HFFc6 (cell line): ENCODE data around the gene FUS. TPM values are rescaled to one million over a fixed set of nuclear protein-coding genes. Genes with fewer than 3 reads are reported as not detected.
A peak's percentile ranks its signal among the peaks of the same experiment; 100 is the strongest.
"Not testable (repeated sequence)": the region's sequence is repeated elsewhere in the genome, so short reads cannot be mapped to it uniquely, and the experiment has no call there.

Source experiments
- DNase-seq: peaks from one replicate; pipeline ENCODE4 v3.0.0-alpha.2; 2018
- H3K27ac Mint-ChIP-seq: 2 replicates; pipeline ENCODE4 v1.8.0; 2020; ENCODE audit warnings: mild to moderate bottlenecking, mixed read lengths
- H3K27me3 Mint-ChIP-seq: 2 replicates; pipeline ENCODE4 v1.8.0; 2021; ENCODE audit warnings: mild to moderate bottlenecking, moderate library complexity, mixed read lengths; ENCODE audit not compliant: insufficient read depth
- H3K36me3 Mint-ChIP-seq: 2 replicates; pipeline ENCODE4 v1.8.0; 2021; ENCODE audit warnings: low read depth, mixed read lengths
- H3K4me1 Mint-ChIP-seq: 2 replicates; pipeline ENCODE4 v1.8.0; 2020; ENCODE audit warnings: low read depth, mixed read lengths
- H3K4me3 Mint-ChIP-seq: 2 replicates; pipeline ENCODE4 v1.8.0; 2020; ENCODE audit warnings: mild to moderate bottlenecking, moderate library complexity, mixed read lengths
- H3K9me3 Mint-ChIP-seq: 2 replicates; pipeline ENCODE4 v1.8.0; 2020; ENCODE audit warnings: mild to moderate bottlenecking, mixed read lengths
- CTCF ChIP-seq: fragments of 200-600 bp; sonication (generic); IDR thresholded peaks from 2 replicates; pipeline ENCODE4 v1.5.0; 2021; ENCODE audit warnings: antibody characterized with exemption, mild to moderate bottlenecking
- total RNA-seq, 6 experiments: library from RNA; stranded (reverse); fragmentation: NEBNext Ultra II Directional; extraction: Animal tissue kit (Norgen Biotek cat#: 25700); gene quantifications; 2 replicates in 1 of 6; 3 replicates in 5 of 6; pipeline ENCODE4 v1.2.3, GENCODE V29; 2021

The FUS gene
- total RNA-seq, 6 experiments from 2014 or later: 275 to 504 (median 422) TPM

GRCh38 chr16:31143011-31143693 is 36.8 kb upstream of the FUS start:
- TF ChIP-seq CTCF: no peak
- H3K36me3 Mint-ChIP-seq: no peaks in the 10 kb centered on the region
- H3K27ac Mint-ChIP-seq: no peak overlapping the region
- H3K27me3 Mint-ChIP-seq: peaks cover 12% of the 10 kb centered on the region
- peaks cover 25% of the 10 kb centered on the region for H3K4me1 Mint-ChIP-seq
- no peaks in the 10 kb centered on the region for H3K9me3 Mint-ChIP-seq
- DNase-seq: no peak
- H3K4me3 Mint-ChIP-seq: peak overlapping the region; percentile 42; the same call in 1 of the 2 replicates

- Mint-ChIP-seq H3K27me3 (peaks cover 13% of the 10 kb centered on the region), H3K27ac (no peak overlapping the region), H3K36me3 (no peaks in the 10 kb centered on the region), H3K4me1 (peaks cover 20% of the 10 kb centered on the region), H3K4me3 (peak overlapping the region; percentile 42), H3K9me3 (no peaks in the 10 kb centered on the region)
- peak; percentile 35 for TF ChIP-seq CTCF
- DNase-seq: no peak
Measured at GRCh38 chr16:31143694-31144148, 36.2 kb upstream of the FUS start.

GRCh38 chr16:31144418-31144817 is 35.5 kb upstream of the FUS start:
- H3K4me3 Mint-ChIP-seq, H3K27ac Mint-ChIP-seq, H3K36me3 Mint-ChIP-seq, H3K9me3 Mint-ChIP-seq: not testable (repeated sequence)
- H3K27me3 Mint-ChIP-seq: peaks cover 17% of the 10 kb centered on the region
- H3K4me1 Mint-ChIP-seq: peaks cover 15% of the 10 kb centered on the region
- DNase-seq: peak; percentile 15

- peaks cover 15% of the 10 kb centered on the region for H3K4me1 Mint-ChIP-seq
- no peaks in the 10 kb centered on the region for H3K9me3 Mint-ChIP-seq
- DNase-seq: no peak
- H3K27me3 Mint-ChIP-seq: peaks cover 20% of the 10 kb centered on the region
- no peak overlapping the region for H3K27ac Mint-ChIP-seq
- no peak for TF ChIP-seq CTCF
- H3K36me3 Mint-ChIP-seq: no peaks in the 10 kb centered on the region
- H3K4me3 Mint-ChIP-seq: no peak overlapping the region
Measured at GRCh38 chr16:31145398-31145990, 34.4 kb upstream of the FUS start.

- TF ChIP-seq CTCF: no peak
- Mint-ChIP-seq H3K4me3 (no peak overlapping the region), H3K9me3 (no peaks in the 10 kb centered on the region), H3K27me3 (peaks cover 21% of the 10 kb centered on the region), H3K4me1 (no peaks in the 10 kb centered on the region), H3K27ac (no peak overlapping the region), H3K36me3 (no peaks in the 10 kb centered on the region)
- DNase-seq: no peak
Measured at GRCh38 chr16:31147574-31147973, 32.4 kb upstream of the FUS start.

GRCh38 chr16:31148281-31148728 is 31.6 kb upstream of the FUS start:
- DNase-seq: no peak
- Mint-ChIP-seq H3K4me1 (no peaks in the 10 kb centered on the region), H3K9me3 (no peaks in the 10 kb centered on the region), H3K4me3 (no peak overlapping the region), H3K27ac (no peak overlapping the region), H3K36me3 (no peaks in the 10 kb centered on the region), H3K27me3 (peaks cover 21% of the 10 kb centered on the region)
- TF ChIP-seq CTCF: no peak
